Hepatocyte (in vitro differentiated cells): ENCODE measurements around the gene LRBA.

Experiments used
- CTCF ChIP-seq: fragments of 200-600 bp; sonication (generic); IDR thresholded peaks from 2 replicates; pipeline ENCODE4 v1.5.1; 2016; ENCODE audit warnings: antibody characterized with exemption, mild to moderate bottlenecking; ENCODE audit not compliant: poor library complexity
- EZH2 ChIP-seq: fragments of 200-600 bp; sonication (generic); IDR thresholded peaks from 2 replicates; pipeline ENCODE4 v1.6.1; 2016; ENCODE audit warnings: antibody characterized with exemption, mild to moderate bottlenecking, borderline replicate concordance

GRCh38 chr4:150252306-150252705 is 762.8 kb downstream of the LRBA start:
- TF ChIP-seq CTCF (no peak), EZH2 (no peak)
